ENCODE results near the gene GFER. TPM values are rescaled to one million over a fixed set of nuclear protein-coding genes. Genes with fewer than 3 reads are reported as not detected.

GFER gene
- total RNA-seq, 1 donor from 2014 or later = 30.0 TPM

DNA sequence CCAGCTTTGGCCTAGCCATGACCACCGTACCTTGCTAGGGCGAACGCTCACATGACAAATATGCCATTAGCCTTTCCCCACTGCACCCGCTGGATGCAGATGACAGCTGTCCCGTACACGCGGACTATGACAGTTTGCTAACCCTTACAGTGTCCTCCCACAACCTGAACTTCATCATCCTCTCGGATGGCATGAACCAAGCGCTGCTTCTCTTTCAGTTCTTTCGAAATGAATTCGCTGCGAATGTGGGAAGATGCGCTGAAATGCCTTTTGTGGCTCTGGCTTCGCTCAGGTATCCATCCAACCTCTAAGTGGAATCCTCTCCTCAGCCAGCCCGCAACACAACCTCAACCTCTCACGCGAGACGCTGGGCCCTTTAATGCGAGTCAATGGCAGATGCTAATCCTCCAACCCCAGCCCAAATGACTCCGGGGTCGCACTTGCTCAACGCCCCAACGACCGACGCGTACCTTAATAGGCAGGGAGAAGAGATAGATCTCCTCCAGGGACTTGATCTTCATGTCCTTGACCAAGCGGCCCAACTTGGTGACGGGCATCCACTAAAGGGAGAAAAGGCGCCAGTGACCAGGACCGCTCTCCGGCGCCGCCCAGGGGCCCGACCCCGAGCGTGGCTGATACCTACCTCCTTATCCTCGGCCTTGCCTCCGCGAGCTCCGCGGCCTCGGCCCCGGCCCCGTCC lies 20.0 kb upstream of the GFER start:
- Mint-ChIP-seq H3K9me3 (ENCODE audit: unreplicated experiment) (no peaks in the 10 kb centered on the region), H3K4me1 (ENCODE audit: unreplicated experiment) (peaks cover 29% of the 10 kb centered on the region), H3K4me3 (ENCODE audit: unreplicated experiment) (peak overlapping the region; percentile 95), H3K27ac (ENCODE audit: unreplicated experiment) (peak overlapping the region; percentile 70), H3K36me3 (ENCODE audit: low read depth, unreplicated experiment) (peaks cover 21% of the 10 kb centered on the region), H3K27me3 (ENCODE audit: unreplicated experiment) (peaks cover 6% of the 10 kb centered on the region)
- peak; percentile 53 for DNase-seq (ENCODE audit: low spot score)
- no peak for TF ChIP-seq CTCF (IDR thresholded peaks at IDR 0.05; ENCODE audit: unreplicated experiment)

GRCh38 chr16:1964506-1965395 lies 19.2 kb upstream of the GFER start, which contains the start of gene RPS2:
RPS2 (minus strand) TSS chr16:1964826; CDS start chr16:1964625, 201 bp downstream.
- peak; percentile 98 for DNase-seq (ENCODE audit: low spot score)
- TF ChIP-seq CTCF (IDR thresholded peaks at IDR 0.05; ENCODE audit: unreplicated experiment) = no peak
- peaks cover 29% of the 10 kb centered on the region for H3K4me1 Mint-ChIP-seq (ENCODE audit: unreplicated experiment)
- H3K9me3 Mint-ChIP-seq (ENCODE audit: unreplicated experiment) = no peaks in the 10 kb centered on the region
- H3K36me3 Mint-ChIP-seq (ENCODE audit: low read depth, unreplicated experiment) = peaks cover 21% of the 10 kb centered on the region
- H3K4me3 Mint-ChIP-seq (ENCODE audit: unreplicated experiment) = peak within 1 kb of the TSS; percentile 95
- peak within 1 kb of the TSS; percentile 94 for H3K27ac Mint-ChIP-seq (ENCODE audit: unreplicated experiment)
- H3K27me3 Mint-ChIP-seq (ENCODE audit: unreplicated experiment) = peaks cover 6% of the 10 kb centered on the region

GRCh38 chr16:1965396-1966001 lies 18.5 kb upstream of the GFER start:
- peaks cover 15% of the 10 kb centered on the region for H3K36me3 Mint-ChIP-seq (ENCODE audit: low read depth, unreplicated experiment)
- H3K27ac Mint-ChIP-seq (ENCODE audit: unreplicated experiment) = peak overlapping the region; percentile 94
- H3K4me3 Mint-ChIP-seq (ENCODE audit: unreplicated experiment) = peak overlapping the region; percentile 95
- peaks cover 23% of the 10 kb centered on the region for H3K4me1 Mint-ChIP-seq (ENCODE audit: unreplicated experiment)
- H3K27me3 Mint-ChIP-seq (ENCODE audit: unreplicated experiment) = peaks cover 3% of the 10 kb centered on the region
- no peak for TF ChIP-seq CTCF (IDR thresholded peaks at IDR 0.05; ENCODE audit: unreplicated experiment)
- no peaks in the 10 kb centered on the region for H3K9me3 Mint-ChIP-seq (ENCODE audit: unreplicated experiment)
- DNase-seq (ENCODE audit: low spot score) = no peak

GRCh38 chr16:1966460-1966859 lies 17.5 kb upstream of the GFER start, which contains the start of gene RNF151:
RNF151 (plus strand) TSS chr16:1966856; CDS start chr16:1966882, 26 bp downstream.
- TF ChIP-seq CTCF (IDR thresholded peaks at IDR 0.05; ENCODE audit: unreplicated experiment) = no peak
- Mint-ChIP-seq H3K9me3 (ENCODE audit: unreplicated experiment) (no peaks in the 10 kb centered on the region), H3K4me3 (ENCODE audit: unreplicated experiment) (peak within 1 kb of the TSS; percentile 95), H3K4me1 (ENCODE audit: unreplicated experiment) (peaks cover 20% of the 10 kb centered on the region), H3K27ac (ENCODE audit: unreplicated experiment) (peak within 1 kb of the TSS; percentile 94), H3K36me3 (ENCODE audit: low read depth, unreplicated experiment) (peaks cover 10% of the 10 kb centered on the region), H3K27me3 (ENCODE audit: unreplicated experiment) (peaks cover 5% of the 10 kb centered on the region)
- no peak for DNase-seq (ENCODE audit: low spot score)
